DOHH2 (cell line): ENCODE data around the gene U2AF2.
A peak's percentile ranks its signal among the peaks of the same experiment; 100 is the strongest.

Experiments used
- EZH2phosphoT487 ChIP-seq: fragments of 200-600 bp; sonication (generic); IDR thresholded peaks from 2 replicates; pipeline ENCODE4 v1.6.1; 2017; ENCODE audit warnings: borderline replicate concordance, mild to moderate bottlenecking, antibody characterized with exemption, low read length, moderate library complexity, mixed read lengths
- TF ChIP-seq, protein P1 (sequence below): fragments of 200-600 bp; sonication (generic); IDR thresholded peaks from one replicate; pipeline ENCODE4 v1.5.1; 2014; ENCODE audit warnings: antibody characterized with exemption, mild to moderate bottlenecking, low read depth, low read length; ENCODE audit not compliant: poor library complexity, severe bottlenecking

DNA sequence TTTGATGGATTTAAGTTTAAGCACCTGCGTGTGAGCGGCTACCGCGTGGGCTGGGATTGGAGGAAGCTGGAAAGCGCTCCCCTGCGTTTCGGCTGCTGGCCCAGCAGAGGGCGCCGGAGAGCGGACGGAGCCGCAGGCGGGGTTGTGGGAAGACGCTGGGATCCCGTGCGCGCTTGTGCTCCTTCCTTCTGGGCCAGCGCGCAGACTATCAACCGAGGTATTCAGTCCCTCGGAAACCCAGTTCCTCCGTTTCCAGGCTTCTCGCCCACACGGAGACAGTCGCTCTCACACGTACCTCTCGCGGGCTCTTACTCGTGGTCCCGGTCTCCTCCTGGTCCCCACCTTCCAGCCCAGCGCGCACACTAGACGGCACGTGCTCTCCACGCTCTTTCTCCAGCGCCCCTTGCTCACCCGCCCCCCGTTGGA lies 49.0 kb downstream of the U2AF2 start:
- no peak for TF ChIP-seq EZH2phosphoT487
- TF ChIP-seq, protein P1, sequence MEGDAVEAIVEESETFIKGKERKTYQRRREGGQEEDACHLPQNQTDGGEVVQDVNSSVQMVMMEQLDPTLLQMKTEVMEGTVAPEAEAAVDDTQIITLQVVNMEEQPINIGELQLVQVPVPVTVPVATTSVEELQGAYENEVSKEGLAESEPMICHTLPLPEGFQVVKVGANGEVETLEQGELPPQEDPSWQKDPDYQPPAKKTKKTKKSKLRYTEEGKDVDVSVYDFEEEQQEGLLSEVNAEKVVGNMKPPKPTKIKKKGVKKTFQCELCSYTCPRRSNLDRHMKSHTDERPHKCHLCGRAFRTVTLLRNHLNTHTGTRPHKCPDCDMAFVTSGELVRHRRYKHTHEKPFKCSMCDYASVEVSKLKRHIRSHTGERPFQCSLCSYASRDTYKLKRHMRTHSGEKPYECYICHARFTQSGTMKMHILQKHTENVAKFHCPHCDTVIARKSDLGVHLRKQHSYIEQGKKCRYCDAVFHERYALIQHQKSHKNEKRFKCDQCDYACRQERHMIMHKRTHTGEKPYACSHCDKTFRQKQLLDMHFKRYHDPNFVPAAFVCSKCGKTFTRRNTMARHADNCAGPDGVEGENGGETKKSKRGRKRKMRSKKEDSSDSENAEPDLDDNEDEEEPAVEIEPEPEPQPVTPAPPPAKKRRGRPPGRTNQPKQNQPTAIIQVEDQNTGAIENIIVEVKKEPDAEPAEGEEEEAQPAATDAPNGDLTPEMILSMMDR: peak; percentile 71
